B cell (primary cell): ENCODE results near the gene SETBP1. TPM values are rescaled to one million over a fixed set of nuclear protein-coding genes. Genes with fewer than 3 reads are reported as not detected.

Experiments used
- ATAC-seq: fragments of 200-7000 bp; cut with Tn5 transposase; one replicate; pipeline ENCODE4 v1.10.0; 2021; ENCODE audit warnings: low read depth, mild to moderate bottlenecking, moderate number of reproducible peaks, moderate library complexity
- CTCF ChIA-PET: fragments of 350-600 bp; sonication (Branson Sonifier 250); formaldehyde crosslinking; loops from one replicate; lab custom pipeline; 2021; ENCODE audit warnings: antibody characterized with exemption, inconsistent platforms; lab: Charles Lee
- POLR2A ChIA-PET: fragments of 350-600 bp; sonication (Branson Sonifier 250); formaldehyde crosslinking; loops from one replicate; lab custom pipeline; 2021; ENCODE audit warnings: antibody characterized with exemption; lab: Charles Lee
- DNase-seq: peaks from one replicate; pipeline ENCODE4 v3.0.0; 2013
- H2AFZ ChIP-seq: 2 replicates; pipeline ENCODE4 v1.6.1; 2012; ENCODE audit warnings: mild to moderate bottlenecking, low read depth, low read length; ENCODE audit not compliant: insufficient read depth, poor library complexity, severe bottlenecking
- H3K27ac ChIP-seq, 2 donors: 1 replicate in 1 of 2; 2 replicates in 1 of 2; pipeline ENCODE4 v1.5.1; 2012 to 2013; ENCODE audit warnings: low read length in 2 of 2, mild to moderate bottlenecking in 2 of 2, moderate library complexity in 1 of 2
- H3K27me3 ChIP-seq, 4 experiments: fragments of 200-600 bp in 1 of 4; sonication (generic) in 1 of 4; replicated peaks in 1 of 4; 1 replicate in 2 of 4; 2 replicates in 2 of 4; pipeline versions ENCODE4 v1.6.1 to v1.7.0; 2013 to 2016; ENCODE audit warnings: low read length in 3 of 4, mild to moderate bottlenecking in 2 of 4, mixed read lengths in 1 of 4, moderate library complexity in 1 of 4; ENCODE audit not compliant: insufficient read depth in 4 of 4, control insufficient read depth in 3 of 4; ENCODE audit errors: control extremely low read depth in 1 of 4
- H3K36me3 ChIP-seq, 2 experiments: replicated peaks in 1 of 2; 1 replicate in 1 of 2; 2 replicates in 1 of 2; pipeline versions ENCODE4 v1.6.1 to v1.7.1; 2013; ENCODE audit warnings: low read length in 1 of 2; ENCODE audit not compliant: insufficient read depth in 2 of 2, control insufficient read depth in 1 of 2; ENCODE audit errors: control extremely low read depth in 1 of 2, extremely low read depth in 1 of 2
- H3K4me1 ChIP-seq, 2 donors: fragments of 200-600 bp in 1 of 2; sonication (generic) in 1 of 2; 1 replicate in 1 of 2; 2 replicates in 1 of 2; pipeline versions ENCODE4 v1.5.1 to v1.6.1; 2013 to 2017; ENCODE audit warnings: low read length in 2 of 2; ENCODE audit not compliant: control insufficient read depth in 2 of 2, insufficient read depth in 2 of 2
- H3K4me2 ChIP-seq: replicated peaks from 2 replicates; pipeline ENCODE3; 2012; ENCODE audit warnings: mild to moderate bottlenecking, low read depth, low read length; ENCODE audit not compliant: poor library complexity, severe bottlenecking
- H3K4me3 ChIP-seq, 5 experiments: fragments of 200-600 bp in 1 of 5; sonication (generic) in 1 of 5; 1 replicate in 3 of 5; 2 replicates in 2 of 5; pipeline versions ENCODE4 v1.5.1 to v1.7.0; 2011 to 2016; ENCODE audit warnings: low read length in 4 of 5, mild to moderate bottlenecking in 4 of 5, low read depth in 2 of 5, control low read depth in 1 of 5, moderate library complexity in 1 of 5; ENCODE audit not compliant: insufficient read depth in 1 of 5; ENCODE audit errors: control extremely low read depth in 1 of 5, extremely low read depth in 1 of 5
- H3K79me2 ChIP-seq: fragments of 200-600 bp; sonication (generic); one replicate; pipeline ENCODE4 v1.6.0; 2016; ENCODE audit warnings: low read length; ENCODE audit not compliant: control insufficient read depth, insufficient read depth
- H3K9ac ChIP-seq: fragments of 200-600 bp; sonication (generic); 2 replicates; pipeline ENCODE4 v1.6.1; 2017; ENCODE audit warnings: mild to moderate bottlenecking, low read length, moderate library complexity
- H3K9me3 ChIP-seq, 3 donors: one replicate each; pipeline versions ENCODE4 v1.6.1 to v1.7.1; 2013; ENCODE audit warnings: low read length in 2 of 3; ENCODE audit not compliant: control insufficient read depth in 2 of 3, insufficient read depth in 1 of 3; ENCODE audit errors: control extremely low read depth in 1 of 3
- H4K20me1 ChIP-seq: 2 replicates; pipeline ENCODE4 v1.6.0; 2012; ENCODE audit warnings: mild to moderate bottlenecking, low read length; ENCODE audit not compliant: insufficient read depth, control insufficient read depth, poor library complexity, severe bottlenecking
- H3K27ac Mint-ChIP-seq: one replicate; pipeline ENCODE4 v1.8.0; 2021; ENCODE audit warnings: mixed read lengths
- H3K27me3 Mint-ChIP-seq: one replicate; pipeline ENCODE4 v1.8.0; 2021; ENCODE audit warnings: mixed read lengths
- H3K4me1 Mint-ChIP-seq: one replicate; pipeline ENCODE4 v1.8.0; 2021; ENCODE audit warnings: mixed read lengths
- H3K4me3 Mint-ChIP-seq: one replicate; pipeline ENCODE4 v1.8.0; 2021; ENCODE audit warnings: mixed read lengths
- H3K9me3 Mint-ChIP-seq: one replicate; pipeline ENCODE4 v1.8.0; 2022; ENCODE audit warnings: mixed read lengths; ENCODE audit not compliant: insufficient read depth
- CTCF ChIP-seq: fragments of 200-600 bp; IDR thresholded peaks from one replicate; pipeline ENCODE4 v1.8.0; 2022; ENCODE audit warnings: antibody characterized with exemption, mild to moderate bottlenecking
- EZH2 ChIP-seq: IDR thresholded peaks from 2 replicates; pipeline ENCODE4 v1.6.1; 2012; ENCODE audit warnings: borderline replicate concordance, low read depth, mild to moderate bottlenecking, moderate library complexity, low read length; ENCODE audit not compliant: insufficient read depth, poor library complexity, severe bottlenecking
- WGBS: methylation state at CpG from one replicate; pipeline ENCODE4 v1.1.5; 2013; ENCODE audit warnings: missing lambda C conversion rate; ENCODE audit not compliant: insufficient coverage; 5-methylcytosine and 5-hydroxymethylcytosine counted together
- intact Hi-C: fragments of 100-400 bp; cut with micrococcal nuclease; formaldehyde crosslinking; loops from one replicate; pipeline ENCODE4 v1.10.0; 2022
- polyA plus RNA-seq: library from polyadenylated mRNA; depleted of rRNA; stranded (reverse); fragments of >200 nt; gene quantifications from 2 replicates; pipeline ENCODE4 v1.2.3, GENCODE V29; 2012
- total RNA-seq, 2 donors: library from RNA; stranded (reverse); fragments of 120-200 nt in 1 of 2; gene quantifications; 1 replicate in 1 of 2; 2 replicates in 1 of 2; pipeline versions ENCODE4 v1.2.3 to v1.2.4, GENCODE V29; 2013 to 2022

SETBP1 gene
- total and polyA plus RNA-seq, 2 donors (not counting 1 experiment from before 2014, with no cell fraction given): 15.1 to 129 TPM

DNA sequence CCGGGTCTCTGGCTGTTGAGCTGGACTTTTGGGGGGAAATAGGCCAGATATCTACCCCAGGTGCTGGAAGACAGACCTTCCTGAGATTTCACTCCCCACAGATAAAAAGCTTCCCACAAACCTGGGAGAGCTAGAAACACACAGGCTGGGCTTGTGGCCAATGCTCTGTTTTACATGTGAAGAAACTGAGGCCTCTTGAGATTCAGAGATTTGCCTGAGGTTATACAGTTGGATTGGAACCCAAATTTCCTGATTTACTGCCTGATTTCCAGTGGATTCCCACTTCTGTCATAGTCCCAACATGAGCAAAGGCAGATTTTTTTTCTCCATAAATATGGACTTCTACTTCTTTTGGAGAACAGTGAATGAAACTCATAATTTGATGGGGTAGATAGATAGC is 360.2 kb downstream of the SETBP1 start:
- H3K27ac ChIP-seq: no peak overlapping the region
- H3K27me3 ChIP-seq: no peaks in the 10 kb centered on the region
- CTCF ChIA-PET: interaction anchor here (1.4 kb wide), 1 partner anchor 172 kb away, joined by 6 read pairs; no protein-coding TSS in a partner anchor
- Mint-ChIP-seq H3K27ac (no peak overlapping the region), H3K4me3 (no peak overlapping the region), H3K4me1 (no peaks in the 10 kb centered on the region), H3K27me3 (no peaks in the 10 kb centered on the region), H3K9me3 (no peaks in the 10 kb centered on the region)
- H3K79me2 ChIP-seq: no peaks in the 10 kb centered on the region
- ATAC-seq (no peak), DNase-seq (no peak)
- H2AFZ ChIP-seq: no peak overlapping the region
- H3K9ac ChIP-seq: no peak overlapping the region
- H3K9me3 ChIP-seq: no peaks in the 10 kb centered on the region
- 86% methylated on average over 1 of the region's 1 CpG for WGBS
- H3K4me2 ChIP-seq: no peak overlapping the region
- no peak overlapping the region for H3K4me3 ChIP-seq
- no peak for TF ChIP-seq EZH2
- TF ChIP-seq CTCF: no peak
- POLR2A ChIA-PET: no interaction called here
- intact Hi-C loops: no loop called here
- no peaks in the 10 kb centered on the region for H3K4me1 ChIP-seq
- H4K20me1 ChIP-seq: no peaks in the 10 kb centered on the region
- H3K36me3 ChIP-seq: peaks cover 7 to 30% of the 10 kb centered on the region in 2 experiments

- TF ChIP-seq CTCF (no peak), EZH2 (no peak)
- H2AFZ ChIP-seq: no peak overlapping the region
- Mint-ChIP-seq H3K9me3 (no peaks in the 10 kb centered on the region), H3K27ac (no peak overlapping the region), H3K4me3 (no peak overlapping the region), H3K27me3 (no peaks in the 10 kb centered on the region), H3K4me1 (peaks cover 4% of the 10 kb centered on the region)
- H3K27me3 ChIP-seq: no peaks in the 10 kb centered on the region
- POLR2A ChIA-PET: no interaction called here
- no peaks in the 10 kb centered on the region for H3K9me3 ChIP-seq
- CTCF ChIA-PET: no interaction called here
- H3K27ac ChIP-seq: no peak overlapping the region
- no peaks in the 10 kb centered on the region for H3K79me2 ChIP-seq
- no peak overlapping the region for H3K4me3 ChIP-seq
- H4K20me1 ChIP-seq: no peaks in the 10 kb centered on the region
- H3K4me2 ChIP-seq: no peak overlapping the region
- WGBS: 97% methylated on average over 4 of the region's 7 CpGs
- no peaks in the 10 kb centered on the region for H3K4me1 ChIP-seq
- intact Hi-C loops: no loop called here
- no peak overlapping the region for H3K9ac ChIP-seq
- no peak for ATAC-seq
- no peak for DNase-seq
- H3K36me3 ChIP-seq: peaks cover 5 to 29% of the 10 kb centered on the region in 2 experiments
These were observed 364.1 kb downstream of the SETBP1 start for GRCh38 chr18:45044787-45045186.
